H1 (cell line): ENCODE data around the gene SLC35E4. TPM values are rescaled to one million over a fixed set of nuclear protein-coding genes. Genes with fewer than 3 reads are reported as not detected.

Experiments used
- CTCF ChIA-PET: fragments of 300-600 bp; sonication (Branson Sonifier 250); formaldehyde crosslinking; loops from one replicate; lab custom pipeline; 2021; ENCODE audit not compliant: partially characterized antibody; lab: Charles Lee
- POLR2A ChIA-PET: fragments of 300-600 bp; sonication (Branson Sonifier 250); formaldehyde crosslinking; loops from one replicate; lab custom pipeline; 2021; ENCODE audit warnings: inconsistent platforms; ENCODE audit not compliant: partially characterized antibody; lab: Charles Lee
- DNase-seq, 2 experiments: peaks; one replicate each; pipeline versions ENCODE4 v3.0.0 to v3.0.0-alpha.2; 2010 to 2022; ENCODE audit warnings: low spot score in 2 of 2, low read depth in 1 of 2, mixed read lengths in 1 of 2
- FAIRE-seq: peaks from 2 replicates; lab custom pipeline; 2011; peaks lifted over from hg19 to GRCh38; lab: Jason Lieb, UNC
- H2AFZ ChIP-seq: 2 replicates; pipeline ENCODE4 v1.8.1; 2012; ENCODE audit warnings: low read length, inconsistent platforms
- H2AK5ac ChIP-seq: 2 replicates; pipeline ENCODE4 v1.6.1; 2013; ENCODE audit warnings: low read depth, low read length
- H2BK120ac ChIP-seq: replicated peaks from 2 replicates; pipeline ENCODE3; 2013; ENCODE audit warnings: low read depth, low read length, inconsistent platforms
- H2BK12ac ChIP-seq: 2 replicates; pipeline ENCODE4 v1.6.1; 2013; ENCODE audit warnings: low read depth, low read length
- H2BK15ac ChIP-seq: 2 replicates; pipeline ENCODE4 v1.6.1; 2013; ENCODE audit warnings: low read length
- H2BK20ac ChIP-seq: 2 replicates; pipeline ENCODE4 v1.6.1; 2013; ENCODE audit warnings: low read length
- H2BK5ac ChIP-seq: 2 replicates; pipeline ENCODE4 v1.6.1; 2013; ENCODE audit warnings: low read depth, low read length
- H3K14ac ChIP-seq: 2 replicates; pipeline ENCODE4 v1.6.1; 2013; ENCODE audit warnings: inconsistent platforms; ENCODE audit not compliant: insufficient read length
- H3K18ac ChIP-seq: 2 replicates; pipeline ENCODE4 v1.6.1; 2013; ENCODE audit warnings: low read length; ENCODE audit errors: extremely low read depth
- H3K23ac ChIP-seq: 2 replicates; pipeline ENCODE4 v1.6.1; 2013; ENCODE audit warnings: inconsistent platforms; ENCODE audit not compliant: insufficient read length
- H3K23me2 ChIP-seq: 2 replicates; pipeline ENCODE4 v1.6.1; 2013; ENCODE audit warnings: low read depth, low read length
- H3K27ac ChIP-seq: 2 replicates; pipeline ENCODE4 v1.6.1; 2011; ENCODE audit warnings: low read depth, low read length, inconsistent platforms
- H3K27me3 ChIP-seq, 4 experiments: replicated peaks in 1 of 4; 1 replicate in 1 of 4; 2 replicates in 3 of 4; pipeline versions ENCODE4 v1.6.1 to v1.8.1; 2011 to 2013; ENCODE audit warnings: low read length in 3 of 4, mild to moderate bottlenecking in 3 of 4, inconsistent platforms in 2 of 4, mixed read lengths in 2 of 4, moderate library complexity in 1 of 4; ENCODE audit not compliant: control insufficient read depth in 3 of 4, insufficient read depth in 3 of 4; ENCODE audit errors: extremely low read depth in 1 of 4
- H3K36me3 ChIP-seq, 4 experiments: 2 replicates each; pipeline versions ENCODE4 v1.6.1 to v1.8.1; 2011 to 2013; ENCODE audit warnings: mild to moderate bottlenecking in 4 of 4, low read length in 3 of 4, moderate library complexity in 2 of 4, control low read depth in 1 of 4, inconsistent platforms in 1 of 4; ENCODE audit not compliant: insufficient read depth in 4 of 4, control insufficient read depth in 2 of 4
- H3K4ac ChIP-seq: replicated peaks from 2 replicates; pipeline ENCODE3; 2013; ENCODE audit warnings: low read length, low read depth, mixed read lengths, inconsistent platforms; ENCODE audit not compliant: insufficient read length
- H3K4me1 ChIP-seq, 4 experiments: replicated peaks in 1 of 4; 1 replicate in 1 of 4; 2 replicates in 3 of 4; pipeline versions ENCODE4 v1.6.1 to v1.8.1; 2011 to 2013; ENCODE audit warnings: low read length in 3 of 4, inconsistent platforms in 2 of 4, mixed read lengths in 1 of 4; ENCODE audit not compliant: insufficient read depth in 4 of 4, control insufficient read depth in 3 of 4
- H3K4me2 ChIP-seq, 2 experiments: 2 replicates each; pipeline versions ENCODE4 v1.6.1 to v1.8.1; 2011 to 2013; ENCODE audit warnings: low read depth in 2 of 2, low read length in 2 of 2, control low read depth in 1 of 2, inconsistent platforms in 1 of 2, mild to moderate bottlenecking in 1 of 2; ENCODE audit not compliant: insufficient read depth in 1 of 2
- H3K4me3 ChIP-seq, 4 experiments: fragments of 200-600, 300-600 bp in 1 of 4; sonication (generic), shearing (Covaris generic), sonication (Bioruptor Twin) in 1 of 4; 2 replicates each; pipeline versions ENCODE4 v1.5.1 to v1.8.1; 2011 to 2016; ENCODE audit warnings: low read length in 4 of 4, low read depth in 3 of 4, control low read depth in 2 of 4, inconsistent platforms in 2 of 4, mild to moderate bottlenecking in 2 of 4, mixed read lengths in 1 of 4, moderate library complexity in 1 of 4; ENCODE audit not compliant: insufficient read depth in 2 of 4; ENCODE audit errors: extremely low read depth in 1 of 4
- H3K56ac ChIP-seq: replicated peaks from 2 replicates; pipeline ENCODE3; 2013; ENCODE audit warnings: low read depth, mild to moderate bottlenecking, mixed read lengths, low read length, inconsistent platforms; ENCODE audit not compliant: insufficient read length
- H3K79me1 ChIP-seq: 2 replicates; pipeline ENCODE4 v1.6.1; 2013; ENCODE audit warnings: low read depth, low read length, control low read depth
- H3K79me2 ChIP-seq, 2 experiments: 2 replicates each; pipeline versions ENCODE4 v1.6.1 to v1.8.1; 2012 to 2013; ENCODE audit warnings: low read length in 2 of 2, mild to moderate bottlenecking in 2 of 2, inconsistent platforms in 1 of 2; ENCODE audit not compliant: insufficient read depth in 2 of 2, control insufficient read depth in 1 of 2
- H3K9ac ChIP-seq, 4 experiments: replicated peaks in 1 of 4; 1 replicate in 1 of 4; 2 replicates in 3 of 4; pipeline versions ENCODE4 v1.6.1 to v1.8.1; 2011 to 2013; ENCODE audit warnings: low read depth in 3 of 4, low read length in 3 of 4, control low read depth in 2 of 4, mild to moderate bottlenecking in 2 of 4, moderate library complexity in 2 of 4, inconsistent platforms in 1 of 4; ENCODE audit errors: extremely low read depth in 1 of 4
- H3K9me3 ChIP-seq, 2 experiments: 2 replicates each; pipeline versions ENCODE4 v1.6.1 to v1.8.1; 2012 to 2013; ENCODE audit warnings: mild to moderate bottlenecking in 2 of 2, moderate library complexity in 2 of 2, control low read depth in 1 of 2, inconsistent platforms in 1 of 2, low read depth in 1 of 2, low read length in 1 of 2, mixed read lengths in 1 of 2; ENCODE audit not compliant: insufficient read depth in 2 of 2
- H4K20me1 ChIP-seq, 2 experiments: replicated peaks in 1 of 2; 2 replicates each; pipeline versions ENCODE3 to v1.8.1; 2011 to 2013; ENCODE audit warnings: inconsistent platforms in 2 of 2, low read length in 2 of 2, mild to moderate bottlenecking in 1 of 2; ENCODE audit not compliant: insufficient read depth in 2 of 2, control insufficient read depth in 1 of 2
- H4K5ac ChIP-seq: 2 replicates; pipeline ENCODE4 v1.6.1; 2013; ENCODE audit warnings: low read length, low read depth, mixed read lengths, inconsistent platforms; ENCODE audit not compliant: insufficient read length
- H4K8ac ChIP-seq: 2 replicates; pipeline ENCODE4 v1.8.0; 2013; ENCODE audit warnings: mild to moderate bottlenecking, moderate library complexity, low read length, inconsistent platforms; ENCODE audit not compliant: insufficient read depth; ENCODE audit errors: extremely low read depth
- H4K91ac ChIP-seq: replicated peaks from 2 replicates; pipeline ENCODE3; 2013; ENCODE audit warnings: low read length, mixed read lengths, inconsistent platforms; ENCODE audit not compliant: insufficient read length
- BRCA1 ChIP-seq: IDR thresholded peaks from 2 replicates; pipeline ENCODE4 v1.6.1; 2012; ENCODE audit warnings: low read depth, low read length, improper control_type of control experiment
- EGR1 ChIP-seq: IDR thresholded peaks from 2 replicates; pipeline ENCODE4 v1.6.1; 2011; ENCODE audit warnings: low read depth, low read length, borderline replicate concordance
- KDM1A ChIP-seq: fragments of 200-600, 300-600 bp; sonication (generic); IDR thresholded peaks from 2 replicates; pipeline ENCODE4 v1.7.1; 2016; ENCODE audit warnings: mild to moderate bottlenecking, low read length, borderline replicate concordance
- SP4 ChIP-seq: IDR thresholded peaks from 2 replicates; pipeline ENCODE4 v1.6.1; 2012; ENCODE audit warnings: low read length, inconsistent platforms
- SUZ12 ChIP-seq: fragments of 200-600 bp; sonication (generic); IDR thresholded peaks from 2 replicates; pipeline ENCODE4 v1.6.1; 2012; ENCODE audit warnings: mild to moderate bottlenecking, inconsistent platforms, low read length, moderate library complexity, mixed read lengths
- TCF12 ChIP-seq: IDR thresholded peaks from 2 replicates; pipeline ENCODE4 v1.6.1; 2011; ENCODE audit warnings: low read depth, mild to moderate bottlenecking, low read length
- TEAD4 ChIP-seq: IDR thresholded peaks from 2 replicates; pipeline ENCODE4 v1.6.1; 2012; ENCODE audit warnings: low read depth, low read length, inconsistent platforms, mixed read lengths
- WGBS, 2 experiments: shearing (Covaris generic) in 1 of 2; methylation state at CpG; one replicate each; pipeline versions ENCODE4 v1.1.6 to v1.1.7; 2013 to 2015; ENCODE audit warnings: low lambda C conversion rate in 2 of 2, mixed read lengths in 2 of 2, inconsistent platforms in 1 of 2, low coverage in 1 of 2, missing lambda C conversion rate in 1 of 2; ENCODE audit not compliant: insufficient replicate concordance in 2 of 2, insufficient coverage in 1 of 2, insufficient read length in 1 of 2; ENCODE audit errors: extremely low coverage in 1 of 2, missing lambda C conversion rate in 1 of 2; 5-methylcytosine and 5-hydroxymethylcytosine counted together
- polyA plus RNA-seq, 7 experiments: library from polyadenylated mRNA; depleted of rRNA in 3 of 7; stranded (reverse) in 5 of 7; unstranded in 2 of 7; fragments of >200 nt in 5 of 7; fragments of 200-250 nt in 2 of 7; gene quantifications; 1 replicate in 5 of 7; 2 replicates in 1 of 7; 4 replicates in 1 of 7; pipeline versions ENCODE4 v1.2.1 to v1.2.3, GENCODE V29; 2011 to 2013; ENCODE audit warnings: missing spikeins in 2 of 7, mixed read lengths in 2 of 7
- total RNA-seq: library from RNA; stranded (reverse); fragmentation: NEBNext Ultra II Directional; extraction: Animal tissue kit (Norgen Biotek cat#: 25700); gene quantifications from 2 replicates; pipeline ENCODE4 v1.2.1, GENCODE V29; 2021
- TF ChIP-seq, protein P1 (sequence below), 3 experiments: IDR thresholded peaks; 1 replicate in 2 of 3; 2 replicates in 1 of 3; pipeline versions ENCODE4 v1.5.1 to v1.6.1; 2011; ENCODE audit warnings: low read length in 3 of 3, mild to moderate bottlenecking in 3 of 3, inconsistent platforms in 2 of 3, low read depth in 1 of 3, moderate library complexity in 1 of 3; ENCODE audit not compliant: insufficient read depth in 1 of 3; ENCODE audit errors: control extremely low read depth in 1 of 3

Gene SLC35E4
- total and polyA plus RNA-seq, 2 of the 8 experiments (the other 6 are each of a cell fraction or from before 2014, with no cell fraction given) = 5.1 to 5.6 TPM

DNA sequence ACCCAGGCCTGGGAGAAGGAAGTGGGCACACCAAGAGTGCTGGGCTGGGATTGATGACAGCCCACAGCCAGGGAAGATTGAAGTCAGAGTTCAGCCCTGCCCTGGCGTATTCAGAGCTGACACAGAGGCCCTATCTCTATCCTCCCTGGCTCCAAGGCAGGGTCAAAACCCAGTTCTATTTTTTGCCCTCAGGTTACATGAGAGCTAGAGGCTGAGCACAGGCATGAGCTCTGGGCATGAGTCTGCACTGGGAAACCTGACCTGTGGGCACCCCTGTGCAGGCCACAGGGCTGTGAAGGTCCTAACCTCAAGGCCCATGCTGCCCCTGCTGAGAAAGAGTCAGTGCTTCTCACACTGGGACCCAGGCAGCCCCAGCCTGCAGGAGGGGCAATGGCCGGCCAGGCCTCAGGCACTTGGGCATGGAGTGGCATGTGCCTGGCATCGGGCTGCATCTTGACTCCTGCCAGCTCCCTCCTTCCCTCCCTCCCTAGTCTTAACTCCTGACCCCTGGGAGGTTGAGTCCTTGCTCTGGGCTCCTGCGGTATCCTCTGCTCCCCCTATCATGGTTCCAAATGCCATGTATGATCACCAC lies 5.4 kb downstream of the SLC35E4 start:
- H3K4ac ChIP-seq = peak overlapping the region; percentile 78
- H3K79me1 ChIP-seq = peaks cover 2% of the 10 kb centered on the region; the same call in 1 of the 2 replicates
- no peak overlapping the region for H3K4me2 ChIP-seq
- H3K36me3 ChIP-seq = no peaks in the 10 kb centered on the region
- CTCF ChIA-PET = interaction anchor here (0.9 to 3.6 kb wide), 3 partner anchors 27 to 238 kb away, joined by 4 to 10 read pairs (median 5); partner anchors contain the start of gene DUSP18
- peak overlapping the region; percentile 16 for H3K56ac ChIP-seq
- no peak overlapping the region for H4K8ac ChIP-seq
- no peak overlapping the region for H4K5ac ChIP-seq
- H2BK12ac ChIP-seq = peak overlapping the region; percentile 12; the same call in 1 of the 2 replicates
- H3K79me2 ChIP-seq = no peaks in the 10 kb centered on the region; a peak in 1 of 4 replicates
- H2BK5ac ChIP-seq = no peak overlapping the region
- H2AK5ac ChIP-seq = no peak overlapping the region
- peaks cover 3% of the 10 kb centered on the region; the same call in 1 of the 2 replicates for H3K23me2 ChIP-seq
- DNase-seq (no peak), FAIRE-seq (no peak)
- H3K4me1 ChIP-seq = peaks cover 0 to 11% (median 8%) of the 10 kb centered on the region in 4 experiments; a peak in 6 of 7 replicates
- no peak overlapping the region for H3K27ac ChIP-seq
- H3K27me3 ChIP-seq = peaks cover 0 to 4% (median 0%) of the 10 kb centered on the region in 4 experiments; a peak in 2 of 7 replicates
- POLR2A ChIA-PET = no interaction called here
- H3K14ac ChIP-seq = no peak overlapping the region
- no peaks in the 10 kb centered on the region for H3K9me3 ChIP-seq
- no peak overlapping the region for H2BK15ac ChIP-seq
- H4K91ac ChIP-seq = no peak overlapping the region
- peaks cover 0 to 2% of the 10 kb centered on the region in 2 experiments for H4K20me1 ChIP-seq
- no peak overlapping the region for H3K4me3 ChIP-seq
- no peak overlapping the region for H2AFZ ChIP-seq
- H2BK20ac ChIP-seq = no peak overlapping the region
- 89% methylated on average over 2 of the region's 4 CpGs; no CpG with 5 or more reads in 1 of the 2 experiments for WGBS, 2 experiments
- H2BK120ac ChIP-seq = peak overlapping the region; percentile 43
- no peak overlapping the region for H3K23ac ChIP-seq
- no peak overlapping the region for H3K18ac ChIP-seq
- H3K9ac ChIP-seq = no peak overlapping the region
- TF ChIP-seq BRCA1 (no peak), SP4 (no peak), SUZ12 (no peak), TCF12 (no peak), KDM1A (no peak), EGR1 (no peak), TEAD4 (no peak)
- TF ChIP-seq, protein P1, sequence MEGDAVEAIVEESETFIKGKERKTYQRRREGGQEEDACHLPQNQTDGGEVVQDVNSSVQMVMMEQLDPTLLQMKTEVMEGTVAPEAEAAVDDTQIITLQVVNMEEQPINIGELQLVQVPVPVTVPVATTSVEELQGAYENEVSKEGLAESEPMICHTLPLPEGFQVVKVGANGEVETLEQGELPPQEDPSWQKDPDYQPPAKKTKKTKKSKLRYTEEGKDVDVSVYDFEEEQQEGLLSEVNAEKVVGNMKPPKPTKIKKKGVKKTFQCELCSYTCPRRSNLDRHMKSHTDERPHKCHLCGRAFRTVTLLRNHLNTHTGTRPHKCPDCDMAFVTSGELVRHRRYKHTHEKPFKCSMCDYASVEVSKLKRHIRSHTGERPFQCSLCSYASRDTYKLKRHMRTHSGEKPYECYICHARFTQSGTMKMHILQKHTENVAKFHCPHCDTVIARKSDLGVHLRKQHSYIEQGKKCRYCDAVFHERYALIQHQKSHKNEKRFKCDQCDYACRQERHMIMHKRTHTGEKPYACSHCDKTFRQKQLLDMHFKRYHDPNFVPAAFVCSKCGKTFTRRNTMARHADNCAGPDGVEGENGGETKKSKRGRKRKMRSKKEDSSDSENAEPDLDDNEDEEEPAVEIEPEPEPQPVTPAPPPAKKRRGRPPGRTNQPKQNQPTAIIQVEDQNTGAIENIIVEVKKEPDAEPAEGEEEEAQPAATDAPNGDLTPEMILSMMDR (IDR thresholded peaks at IDR 0.05; ENCODE audit: control extremely low read depth in 1 of 3, insufficient read depth in 1 of 3, low read depth in 1 of 3, low read length in 3 of 3) = no peak
